CD8-positive, alpha-beta memory T cell (primary cell): ENCODE results near the gene AGRN. TPM values are rescaled to one million over a fixed set of nuclear protein-coding genes. Genes with fewer than 3 reads are reported as not detected.
A peak's percentile ranks its signal among the peaks of the same experiment; 100 is the strongest.
"Not testable (repeated sequence)": the region's sequence is repeated elsewhere in the genome, so short reads cannot be mapped to it uniquely, and the experiment has no call there.

Source experiments
- CTCF ChIA-PET: fragments of 350-600 bp; sonication (Branson Sonifier 250); formaldehyde crosslinking; loops from one replicate; lab custom pipeline; 2021; ENCODE audit warnings: antibody characterized with exemption; lab: Charles Lee
- POLR2A ChIA-PET: fragments of 350-600 bp; sonication (Branson Sonifier 250); formaldehyde crosslinking; loops from one replicate; lab custom pipeline; 2021; ENCODE audit warnings: antibody characterized with exemption; lab: Charles Lee
- DNase-seq, 5 donors: peaks; one replicate each; pipeline versions ENCODE4 v3.0.0 to v3.0.0-alpha.2; 2020 to 2022; ENCODE audit warnings: mixed read lengths in 1 of 5
- H3K27ac ChIP-seq: one replicate; pipeline ENCODE4 v1.7.0; 2013; ENCODE audit warnings: low read depth, mild to moderate bottlenecking, low read length, moderate library complexity
- H3K27me3 ChIP-seq: 2 replicates; pipeline ENCODE4 v1.7.0; 2013; ENCODE audit warnings: low read length, mild to moderate bottlenecking; ENCODE audit not compliant: insufficient read depth, poor library complexity, severe bottlenecking
- H3K36me3 ChIP-seq: 2 replicates; pipeline ENCODE4 v1.7.0; 2013; ENCODE audit warnings: mild to moderate bottlenecking, low read length, moderate library complexity; ENCODE audit not compliant: insufficient read depth
- H3K4me1 ChIP-seq: 2 replicates; pipeline ENCODE4 v1.7.0; 2013; ENCODE audit warnings: mild to moderate bottlenecking, low read length, moderate library complexity; ENCODE audit not compliant: insufficient read depth
- H3K4me3 ChIP-seq: 2 replicates; pipeline ENCODE4 v1.7.0; 2013; ENCODE audit warnings: mild to moderate bottlenecking, low read length
- H3K9me3 ChIP-seq: 2 replicates; pipeline ENCODE4 v1.7.0; 2013; ENCODE audit warnings: mild to moderate bottlenecking, low read length
- H3K27ac Mint-ChIP-seq, 8 donors: one replicate each; pipeline ENCODE4 v1.8.0; 2020 to 2021; ENCODE audit warnings: mixed read lengths in 8 of 8, mild to moderate bottlenecking in 6 of 8, inconsistent platforms in 3 of 8, moderate library complexity in 3 of 8
- H3K27me3 Mint-ChIP-seq, 2 donors: one replicate each; pipeline ENCODE4 v1.8.0; 2020 to 2021; ENCODE audit warnings: mixed read lengths in 2 of 2, mild to moderate bottlenecking in 1 of 2, moderate library complexity in 1 of 2
- H3K36me3 Mint-ChIP-seq, 3 donors: one replicate each; pipeline ENCODE4 v1.8.0; 2020 to 2021; ENCODE audit warnings: mixed read lengths in 3 of 3, inconsistent platforms in 1 of 3, mild to moderate bottlenecking in 1 of 3
- H3K4me1 Mint-ChIP-seq, 3 donors: one replicate each; pipeline ENCODE4 v1.8.0; 2020 to 2021; ENCODE audit warnings: mixed read lengths in 3 of 3, inconsistent platforms in 1 of 3, mild to moderate bottlenecking in 1 of 3
- H3K4me3 Mint-ChIP-seq, 7 donors: one replicate each; pipeline ENCODE4 v1.8.0; 2020 to 2021; ENCODE audit warnings: mixed read lengths in 7 of 7, mild to moderate bottlenecking in 6 of 7, moderate library complexity in 4 of 7, inconsistent platforms in 2 of 7
- H3K9me3 Mint-ChIP-seq, 5 donors: one replicate each; pipeline ENCODE4 v1.8.0; 2020 to 2022; ENCODE audit warnings: mixed read lengths in 5 of 5, mild to moderate bottlenecking in 3 of 5, moderate library complexity in 2 of 5, inconsistent platforms in 1 of 5
- polyA plus RNA-seq: library from polyadenylated mRNA; unstranded; fragments of 300-500 nt; fragmentation: Illumina TruSeq; gene quantifications from one replicate; pipeline ENCODE4 v1.2.3, GENCODE V29; 2021
- total RNA-seq, 2 experiments: library from RNA; stranded (reverse); gene quantifications; one replicate each; pipeline ENCODE4 v1.2.3, GENCODE V29; 2021

AGRN gene
- total and polyA plus RNA-seq, 3 experiments from 2014 or later: 7.1 to 8.0 TPM; not detected in 1

DNA sequence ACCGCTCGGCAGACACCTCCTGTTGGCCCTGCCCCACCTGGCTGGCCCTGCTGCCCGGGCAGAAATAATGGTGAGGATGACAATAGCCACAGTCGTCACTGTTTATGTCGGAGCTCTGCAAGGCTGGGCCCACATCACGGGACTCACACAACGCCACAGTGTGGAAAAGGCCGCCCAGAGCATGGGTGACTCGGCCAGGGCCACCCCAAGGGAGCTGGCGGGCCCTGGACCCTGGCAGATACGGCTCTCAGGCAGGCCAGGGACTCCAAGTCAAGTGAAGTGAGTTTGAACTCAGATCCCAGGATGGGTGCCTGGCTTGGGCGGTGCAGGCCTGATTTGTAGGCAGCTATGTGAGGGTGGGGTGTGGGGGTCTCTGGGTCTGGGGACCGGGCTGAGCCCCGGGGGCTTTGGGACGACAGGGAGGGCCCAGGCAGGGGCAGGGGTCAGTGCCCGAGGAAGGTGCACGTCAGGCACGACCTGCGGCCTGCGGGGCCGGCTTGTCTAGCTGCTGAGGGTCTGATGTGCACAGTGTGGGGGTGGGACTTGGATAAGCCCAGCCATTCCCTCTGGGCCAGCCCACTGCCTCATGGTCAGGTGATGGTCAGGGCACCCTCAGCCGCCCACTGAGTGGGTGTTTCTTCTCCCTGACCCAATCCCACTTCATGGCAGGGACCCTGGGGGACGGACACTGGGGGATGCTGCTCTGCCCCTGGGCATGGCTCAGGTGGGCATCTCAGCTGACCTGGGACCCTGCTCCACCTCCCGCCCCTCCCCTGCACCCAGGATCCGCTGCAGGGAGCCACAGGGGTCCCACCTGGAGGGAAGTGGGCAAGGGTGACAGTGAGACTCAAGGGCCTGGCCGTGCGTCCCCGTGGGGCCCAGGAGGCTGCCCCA, 53.2 kb downstream of the AGRN start:
- no peak overlapping the region for H3K27ac ChIP-seq
- peaks cover 6% of the 10 kb centered on the region for H3K27me3 ChIP-seq
- Mint-ChIP-seq H3K27ac (no peak overlapping the region), H3K4me3 (no peak overlapping the region), H3K36me3 (no peaks in the 10 kb centered on the region), H3K27me3 (peaks cover 10 to 12% of the 10 kb centered on the region in 2 donors), H3K9me3 (no peaks in the 10 kb centered on the region), H3K4me1 (peaks cover 0 to 8% (median 0%) of the 10 kb centered on the region in 3 donors)
- POLR2A ChIA-PET: no interaction called here
- DNase-seq: no peak
- CTCF ChIA-PET: no interaction called here
- peaks cover 2% of the 10 kb centered on the region for H3K4me1 ChIP-seq
- no peaks in the 10 kb centered on the region for H3K36me3 ChIP-seq
- no peak overlapping the region for H3K4me3 ChIP-seq
- no peaks in the 10 kb centered on the region for H3K9me3 ChIP-seq

DNA sequence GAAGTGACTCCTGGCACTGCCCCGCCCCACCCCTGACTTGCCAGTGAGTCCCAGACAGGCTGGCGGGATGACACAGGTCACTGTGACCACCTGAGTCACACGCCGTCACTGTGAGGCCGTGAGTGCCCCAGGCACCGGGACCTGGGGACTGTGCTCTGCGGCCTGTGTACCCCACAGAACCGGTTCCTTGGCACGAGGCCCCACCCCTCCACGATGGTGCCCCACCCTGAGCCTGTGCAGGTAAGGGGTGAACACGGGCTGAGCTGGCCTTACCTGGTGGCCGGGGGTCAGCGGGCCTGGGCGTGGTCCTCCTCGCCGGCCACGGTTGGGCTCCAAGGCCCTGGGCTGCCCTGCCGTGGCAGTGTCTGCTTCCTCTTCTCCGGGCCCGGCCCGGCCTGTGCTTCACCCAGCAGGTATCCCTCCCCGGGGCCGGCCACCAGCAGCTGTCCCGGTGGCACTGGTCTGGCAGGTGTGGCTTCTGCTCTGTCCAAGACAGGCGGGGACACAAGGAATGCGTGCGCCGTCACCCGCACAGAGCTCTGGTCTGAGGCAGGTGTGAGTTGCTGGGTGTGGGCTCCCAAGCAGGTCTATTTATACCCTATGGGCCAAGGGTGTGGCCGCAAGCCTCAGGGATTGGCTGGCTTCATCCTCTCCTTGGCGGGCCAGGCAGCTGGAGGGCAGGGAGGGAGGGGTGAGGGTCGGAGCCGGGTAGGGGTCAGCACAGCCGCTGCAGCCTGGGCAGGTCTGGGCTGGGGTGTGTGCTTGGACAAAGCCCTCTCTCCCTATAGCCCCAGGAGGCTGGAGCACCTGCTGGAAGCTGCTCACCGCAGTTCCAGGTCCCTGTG, 54.0 kb downstream of the AGRN start, which contains the start of gene RNF223:
RNF223 (minus strand) TSS at position 564 of the 845 bp plus-strand sequence. CDS start 1,740 bp downstream, outside the sequence.
- ChIA-PET POLR2A (no interaction called here), CTCF (no interaction called here)
- no peaks in the 10 kb centered on the region for H3K9me3 ChIP-seq
- H3K4me1 Mint-ChIP-seq: peaks cover 0 to 4% (median 0%) of the 10 kb centered on the region in 3 donors
- H3K27me3 Mint-ChIP-seq: peaks cover 10 to 12% of the 10 kb centered on the region in 2 donors
- no peak within 1 kb of the TSS for H3K4me3 Mint-ChIP-seq
- no peaks in the 10 kb centered on the region for H3K36me3 ChIP-seq
- peaks cover 6% of the 10 kb centered on the region for H3K27me3 ChIP-seq
- H3K9me3 Mint-ChIP-seq: no peaks in the 10 kb centered on the region
- H3K36me3 Mint-ChIP-seq: no peaks in the 10 kb centered on the region
- H3K27ac Mint-ChIP-seq: no peak within 1 kb of the TSS
- H3K27ac ChIP-seq: no peak within 1 kb of the TSS
- H3K4me3 ChIP-seq: no peak within 1 kb of the TSS
- no peak for DNase-seq
- no peaks in the 10 kb centered on the region for H3K4me1 ChIP-seq

DNA sequence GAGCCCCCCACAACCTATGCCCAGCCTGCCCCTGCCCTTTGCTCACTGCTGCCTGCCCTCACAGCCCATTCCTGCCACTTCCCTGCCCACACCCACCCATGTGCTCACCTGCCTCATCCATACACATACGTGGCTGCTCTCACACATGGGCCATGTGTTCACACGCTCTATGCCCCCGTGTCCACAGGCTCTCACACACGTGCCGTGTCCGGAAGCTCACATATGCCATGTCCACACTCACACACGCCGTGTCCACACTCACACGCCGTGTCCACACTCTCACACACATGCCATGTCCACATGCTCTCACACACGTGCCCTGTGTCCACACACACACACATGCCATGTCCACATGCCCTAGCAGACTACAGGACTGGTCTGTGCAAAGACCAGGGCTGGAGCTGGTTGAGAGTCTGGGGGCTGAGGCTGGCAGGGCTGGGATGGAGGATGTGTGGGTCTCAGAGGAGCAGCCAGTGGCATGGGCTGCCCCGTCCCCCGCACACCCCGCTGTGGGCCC, 54.8 kb downstream of the AGRN start:
- CTCF ChIA-PET: no interaction called here
- POLR2A ChIA-PET: no interaction called here
- Histone ChIP-seq H3K4me1 (peaks cover 5% of the 10 kb centered on the region), H3K4me3 (no peak overlapping the region), H3K27ac (no peak overlapping the region), H3K9me3 (no peaks in the 10 kb centered on the region), H3K27me3 (peaks cover 6% of the 10 kb centered on the region), H3K36me3 (no peaks in the 10 kb centered on the region)
- no peak overlapping the region for H3K27ac Mint-ChIP-seq
- no peaks in the 10 kb centered on the region for H3K9me3 Mint-ChIP-seq
- DNase-seq: no peak
- no peaks in the 10 kb centered on the region for H3K36me3 Mint-ChIP-seq
- H3K4me3 Mint-ChIP-seq: no peak overlapping the region
- peaks cover 0 to 9% (median 2%) of the 10 kb centered on the region in 3 donors for H3K4me1 Mint-ChIP-seq
- H3K27me3 Mint-ChIP-seq: peaks cover 10 to 12% of the 10 kb centered on the region in 2 donors

DNA sequence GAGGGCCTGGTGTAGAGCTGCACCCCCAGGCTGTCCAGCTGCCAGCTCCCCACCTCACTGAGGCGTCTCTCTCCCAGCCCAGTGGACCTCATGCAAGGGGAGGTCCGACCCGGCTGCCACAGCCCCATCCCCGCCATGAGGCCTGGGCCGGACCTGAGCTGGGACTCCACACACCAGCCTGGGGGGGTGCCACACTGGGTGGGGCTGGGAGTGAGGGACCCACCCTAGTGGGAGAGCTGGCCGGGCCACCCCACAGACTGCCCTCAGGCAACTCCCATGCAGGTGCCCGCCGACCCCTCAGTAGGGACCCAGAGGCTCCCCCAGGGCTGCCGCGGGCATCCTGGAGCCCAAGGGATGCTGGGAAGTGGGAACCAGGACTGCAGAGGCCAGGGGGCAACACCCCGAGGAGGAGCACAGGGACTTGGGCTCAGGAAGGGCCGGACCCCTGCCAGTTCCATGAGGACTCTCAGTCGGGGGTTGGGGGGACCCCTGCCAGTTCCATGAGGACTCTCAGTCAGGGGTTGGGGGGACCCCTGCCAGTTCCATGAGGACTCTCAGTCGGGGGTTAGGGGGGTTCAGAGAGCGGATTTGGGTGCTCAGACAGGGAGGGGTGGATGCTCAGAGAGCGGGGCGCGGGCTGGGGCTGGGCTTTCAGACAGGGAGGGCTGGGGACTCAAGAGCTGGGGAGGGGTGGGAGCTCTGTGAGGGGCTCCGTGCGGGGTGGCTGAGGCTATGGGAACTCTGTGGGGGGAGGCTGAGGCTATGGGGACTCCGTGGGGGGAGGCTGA, 55.4 kb downstream of the AGRN start:
- H3K27me3 Mint-ChIP-seq: peaks cover 10% of the 10 kb centered on the region in 2 donors
- no peaks in the 10 kb centered on the region for H3K9me3 ChIP-seq
- no peak overlapping the region for H3K4me3 Mint-ChIP-seq
- H3K9me3 Mint-ChIP-seq: no peaks in the 10 kb centered on the region
- peaks cover 6% of the 10 kb centered on the region for H3K27me3 ChIP-seq
- POLR2A ChIA-PET: no interaction called here
- H3K4me3 ChIP-seq: no peak overlapping the region
- no peaks in the 10 kb centered on the region for H3K36me3 Mint-ChIP-seq
- H3K27ac ChIP-seq: no peak overlapping the region
- CTCF ChIA-PET: no interaction called here
- H3K4me1 ChIP-seq: peaks cover 11% of the 10 kb centered on the region
- DNase-seq: peak in 1 of 5 donors; percentile 45
- H3K4me1 Mint-ChIP-seq: peaks cover 0 to 8% (median 2%) of the 10 kb centered on the region in 3 donors
- H3K27ac Mint-ChIP-seq: no peak overlapping the region
- no peaks in the 10 kb centered on the region for H3K36me3 ChIP-seq

DNA sequence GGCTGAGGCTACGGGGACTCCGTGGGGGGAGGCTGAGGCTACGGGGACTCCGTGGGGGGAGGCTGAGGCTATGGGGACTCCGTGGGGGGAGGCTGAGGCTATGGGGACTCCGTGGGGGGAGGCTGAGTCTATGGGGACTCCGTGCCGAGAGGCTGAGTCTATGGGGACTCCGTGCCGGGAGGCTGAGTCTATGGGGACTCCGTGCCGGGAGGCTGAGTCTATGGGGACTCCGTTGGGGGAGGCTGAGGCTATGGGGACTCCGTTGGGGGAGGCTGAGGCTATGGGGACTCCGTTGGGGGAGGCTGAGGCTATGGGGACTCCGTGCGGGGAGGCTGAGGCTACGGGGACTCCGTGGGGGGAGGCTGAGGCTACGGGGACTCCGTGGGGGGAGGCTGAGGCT, 57.5 kb downstream of the AGRN start:
- CTCF ChIA-PET, POLR2A ChIA-PET, H3K4me3 Mint-ChIP-seq, H3K27ac Mint-ChIP-seq, H3K9me3 ChIP-seq, H3K4me3 ChIP-seq, H3K36me3 Mint-ChIP-seq, H3K27me3 Mint-ChIP-seq, H3K27me3 ChIP-seq, H3K9me3 Mint-ChIP-seq, H3K27ac ChIP-seq, H3K36me3 ChIP-seq, H3K4me1 Mint-ChIP-seq: not testable (repeated sequence)
- H3K4me1 ChIP-seq: peaks cover 11% of the 10 kb centered on the region
- DNase-seq: peak in 1 of 5 donors; percentile 3

DNA sequence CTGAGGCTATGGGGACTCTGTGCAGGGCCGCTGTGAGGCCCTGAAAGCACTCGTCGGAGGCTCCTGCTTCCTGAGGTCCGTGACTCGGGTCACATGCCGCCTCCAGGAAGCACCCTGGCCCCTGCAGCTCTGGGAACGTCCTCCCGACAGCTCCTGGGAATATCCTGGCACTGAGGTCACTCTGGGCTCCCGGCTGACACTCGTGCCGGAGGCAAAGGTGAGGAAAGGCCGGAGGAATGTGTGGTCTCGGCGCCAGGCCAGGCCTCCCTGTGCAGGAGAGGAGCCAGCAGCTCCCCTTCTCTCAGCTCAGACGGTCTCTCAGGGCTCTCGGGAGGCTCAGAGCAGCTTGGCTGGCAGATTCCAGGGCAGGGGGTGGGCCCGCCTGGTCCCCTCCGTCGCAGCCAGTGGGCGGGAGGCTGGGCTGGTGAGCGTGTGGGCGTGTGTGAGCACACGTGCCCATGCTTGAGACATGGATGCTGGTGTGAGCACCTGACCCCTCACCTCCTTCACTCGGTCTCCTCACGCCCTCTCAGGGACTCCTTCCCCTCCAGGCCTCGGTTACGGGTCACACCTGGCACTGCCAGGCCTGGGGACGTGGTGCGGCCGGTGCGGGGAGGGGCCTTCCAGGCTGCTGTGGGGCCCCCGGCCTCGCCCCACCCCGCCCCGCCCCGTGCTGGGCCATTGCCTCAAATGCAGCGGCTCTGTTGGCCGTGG, 59.6 kb downstream of the AGRN start:
- peak in 3 of 5 donors; percentile 28 to 50 (median 37) for DNase-seq
- POLR2A ChIA-PET: no interaction called here
- Histone ChIP-seq H3K4me3 (peak overlapping the region; percentile 49), H3K9me3 (no peaks in the 10 kb centered on the region), H3K4me1 (peaks cover 11% of the 10 kb centered on the region), H3K36me3 (no peaks in the 10 kb centered on the region), H3K27me3 (peaks cover 4% of the 10 kb centered on the region), H3K27ac (peak overlapping the region; percentile 16)
- H3K36me3 Mint-ChIP-seq: peaks cover 0 to 2% (median 0%) of the 10 kb centered on the region in 3 donors
- H3K27ac Mint-ChIP-seq: no peak overlapping the region
- H3K9me3 Mint-ChIP-seq: no peaks in the 10 kb centered on the region
- CTCF ChIA-PET: interaction anchor here (1.2 kb wide), 1 partner anchor 15 kb away, joined by 3 read pairs; no protein-coding TSS in a partner anchor
- peak overlapping the region in 6 of 7 donors; percentile 4 to 75 (median 47) for H3K4me3 Mint-ChIP-seq
- peaks cover 3% of the 10 kb centered on the region in 2 donors for H3K27me3 Mint-ChIP-seq
- peaks cover 0 to 8% (median 2%) of the 10 kb centered on the region in 3 donors for H3K4me1 Mint-ChIP-seq
